ENCODE data around the gene AURKA.
"Not testable (repeated sequence)": the region's sequence is repeated elsewhere in the genome, so short reads cannot be mapped to it uniquely, and the experiment has no call there.

AURKA gene

DNA sequence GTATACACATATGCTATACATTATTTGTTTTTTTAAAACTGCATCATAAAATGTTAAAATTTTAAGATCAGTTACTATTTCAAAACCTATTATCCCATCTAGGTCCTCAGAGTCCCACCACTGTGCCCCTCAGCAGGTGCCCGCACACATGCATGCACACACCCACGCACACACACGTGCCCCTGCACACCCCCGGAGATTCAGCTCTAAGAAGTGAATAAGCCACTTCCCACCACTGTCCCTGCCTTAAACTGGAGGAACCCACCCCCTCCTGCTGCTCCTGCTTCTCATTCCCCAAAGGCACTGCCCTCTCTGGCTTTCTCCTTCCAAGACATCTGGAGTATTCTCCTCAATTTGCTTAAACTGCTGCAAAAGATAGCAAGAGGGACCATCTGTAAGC lies 38.7 kb downstream of the AURKA start:
- DNase-seq: no peak

DNA sequence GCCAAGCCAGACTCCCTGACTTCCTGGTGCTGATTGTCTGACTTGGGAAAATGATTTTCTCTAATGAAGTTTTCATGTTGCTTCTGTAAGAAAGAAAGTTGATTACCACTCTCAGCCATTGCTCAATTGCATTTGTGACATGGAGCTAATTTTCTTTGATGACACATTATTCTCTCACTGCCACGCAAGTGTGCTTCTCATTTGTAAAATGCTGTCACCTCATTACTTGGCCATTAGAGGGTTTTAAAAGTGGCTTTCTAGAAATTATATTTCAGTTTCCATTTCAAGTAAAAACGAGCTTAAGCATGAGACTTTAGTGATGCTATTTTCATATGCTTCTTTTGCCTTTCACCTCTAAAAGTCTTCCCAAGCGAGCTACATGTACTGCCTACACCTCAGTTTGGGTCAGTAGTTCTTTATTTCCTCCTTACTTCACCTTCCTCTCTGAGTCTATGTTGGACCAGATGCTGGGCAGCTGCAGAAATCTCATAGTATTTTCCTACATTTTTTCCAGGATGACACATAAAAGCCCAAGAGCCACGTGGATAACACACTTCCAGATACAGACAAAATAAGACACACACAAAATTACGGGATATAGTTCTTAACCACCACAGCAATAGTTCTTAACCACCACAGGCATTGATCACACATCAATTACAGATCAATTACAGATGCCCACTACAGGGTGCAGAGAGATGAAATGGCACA lies 39.5 kb downstream of the AURKA start:
- no peak for DNase-seq

DNA sequence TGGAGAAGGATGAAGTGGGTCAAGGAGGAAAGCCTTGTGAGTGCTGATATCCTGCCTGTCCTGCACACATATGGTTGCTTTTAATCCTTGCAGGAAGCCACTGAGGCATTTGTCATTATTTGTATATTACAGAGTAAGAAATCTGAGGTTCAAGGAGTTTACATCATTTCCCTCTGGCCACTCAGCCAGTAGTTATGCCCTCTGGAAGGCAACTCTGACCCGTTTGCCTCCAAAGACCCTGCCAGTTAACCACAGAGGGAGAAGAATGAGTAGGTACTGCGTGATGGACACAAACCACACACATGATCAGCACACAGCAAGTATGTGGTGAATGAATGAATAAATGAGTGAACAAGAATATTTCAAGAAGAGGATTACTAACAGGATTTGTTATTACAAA lies 41.2 kb downstream of the AURKA start:
- no peak for DNase-seq

DNA sequence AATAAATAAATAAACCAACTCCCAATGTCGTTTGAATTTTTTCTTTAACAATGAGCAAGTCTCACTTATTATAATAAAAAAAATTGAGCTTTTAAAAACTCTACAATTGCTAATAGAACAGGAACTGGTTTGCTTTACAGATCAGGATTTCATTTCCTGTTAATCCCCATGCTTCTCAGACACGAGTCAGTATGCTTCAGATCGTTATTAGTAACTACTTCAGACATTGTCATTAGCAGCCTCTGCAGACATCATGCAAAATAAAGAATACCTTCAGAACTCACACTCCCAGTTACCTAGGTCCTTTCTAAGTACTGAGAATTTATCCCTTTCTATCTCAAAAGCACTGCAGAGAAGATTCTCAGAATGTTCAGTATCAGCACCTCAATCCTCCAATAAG lies 43.3 kb downstream of the AURKA start:
- DNase-seq: no peak

DNA sequence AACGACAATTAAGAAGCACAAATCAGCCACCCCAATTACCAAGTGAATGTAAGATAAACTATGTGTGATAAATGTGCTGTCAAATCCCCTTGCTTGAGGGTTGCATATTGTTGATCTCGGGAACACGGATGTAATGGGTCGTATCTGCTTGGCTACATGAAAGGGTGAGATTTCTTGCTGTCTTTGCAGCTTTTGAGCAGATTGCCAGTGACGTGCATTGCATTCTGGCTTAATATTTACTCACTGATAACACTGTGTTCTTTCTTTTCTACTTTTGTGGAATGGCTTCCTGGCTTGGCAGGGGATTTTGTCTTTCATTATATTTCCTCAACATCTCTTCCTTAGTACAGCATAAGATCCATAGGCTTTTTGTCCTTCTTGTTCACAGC lies 43.7 kb downstream of the AURKA start:
- no peak for DNase-seq

DNA sequence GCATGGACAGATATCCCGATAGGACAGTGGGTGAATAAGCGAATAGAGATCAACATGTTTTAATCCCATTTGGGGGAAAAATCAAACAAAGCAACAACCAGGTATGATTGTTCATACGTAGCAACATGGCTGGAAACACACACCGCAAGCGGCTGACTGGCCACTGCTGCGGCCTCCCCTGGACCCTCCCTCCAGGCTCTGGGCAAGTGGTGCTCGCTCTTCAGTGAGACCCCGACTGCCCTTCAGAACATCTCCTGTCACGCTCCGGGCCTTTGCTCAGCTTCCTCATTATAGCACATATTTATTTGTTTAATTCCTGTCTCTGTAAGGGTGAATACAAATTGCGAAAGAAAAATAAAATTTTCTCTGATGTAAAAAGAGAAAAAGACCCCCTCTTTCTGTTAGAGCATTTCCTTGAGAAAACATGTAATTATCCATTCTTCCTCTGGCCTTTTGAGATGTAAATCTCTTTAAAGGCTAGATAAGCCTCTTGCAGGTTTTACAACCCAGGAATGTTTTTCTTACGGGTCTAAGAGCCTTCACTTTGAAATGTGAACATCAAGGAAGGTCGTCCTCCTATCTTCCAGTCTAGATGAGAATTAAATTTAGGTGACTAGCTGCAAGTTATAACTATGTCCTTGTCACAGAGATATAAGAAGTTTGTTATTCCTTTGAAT lies 44.2 kb downstream of the AURKA start:
- DNase-seq: no peak

DNA sequence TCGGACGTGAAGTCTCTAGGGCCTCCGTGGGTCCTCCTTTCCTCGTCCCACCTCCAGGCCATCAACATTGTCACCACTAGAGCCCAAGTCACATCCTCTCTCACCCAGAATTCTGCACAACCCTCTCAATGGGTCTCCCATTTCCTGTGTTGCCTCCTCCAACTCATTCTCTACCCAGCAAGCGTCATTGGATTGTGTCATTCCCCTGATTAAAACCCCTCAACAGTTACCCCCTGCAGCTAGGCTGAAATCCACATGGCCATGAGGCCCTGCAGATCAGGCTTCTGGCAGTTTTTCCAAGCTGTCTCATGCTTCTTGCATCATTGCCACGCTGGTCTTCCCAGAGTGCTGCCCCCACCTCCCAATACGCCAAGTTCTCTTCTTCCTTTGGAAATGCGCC lies 46.1 kb downstream of the AURKA start:
- no peak for DNase-seq

DNA sequence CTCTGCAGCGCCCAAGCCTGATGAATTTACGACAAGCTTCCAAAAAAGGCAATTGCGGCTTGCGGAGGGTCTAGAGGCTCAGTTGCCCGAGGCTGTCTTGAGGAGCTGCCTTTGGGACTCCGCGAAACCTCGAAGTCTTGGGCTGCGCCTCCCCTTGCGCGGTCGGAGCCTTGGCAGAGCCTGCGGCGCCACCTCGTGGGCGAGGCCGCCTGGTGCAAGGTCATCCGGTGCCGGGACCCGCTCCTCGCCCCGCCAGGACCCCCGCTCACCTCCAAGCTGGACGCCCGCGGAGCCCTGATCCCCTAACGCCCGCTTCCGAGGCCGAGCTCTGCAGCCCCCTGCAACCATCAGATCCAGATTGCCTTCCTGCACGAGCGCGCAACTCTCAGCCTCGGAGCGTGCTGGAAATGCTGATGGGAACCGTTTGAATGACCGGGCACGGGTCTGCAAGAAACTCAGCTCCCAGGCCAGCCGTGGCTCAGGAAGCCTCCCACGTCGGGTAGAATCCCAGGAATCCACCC lies 48.1 kb downstream of the AURKA start:
- DNase-seq: no peak

DNA sequence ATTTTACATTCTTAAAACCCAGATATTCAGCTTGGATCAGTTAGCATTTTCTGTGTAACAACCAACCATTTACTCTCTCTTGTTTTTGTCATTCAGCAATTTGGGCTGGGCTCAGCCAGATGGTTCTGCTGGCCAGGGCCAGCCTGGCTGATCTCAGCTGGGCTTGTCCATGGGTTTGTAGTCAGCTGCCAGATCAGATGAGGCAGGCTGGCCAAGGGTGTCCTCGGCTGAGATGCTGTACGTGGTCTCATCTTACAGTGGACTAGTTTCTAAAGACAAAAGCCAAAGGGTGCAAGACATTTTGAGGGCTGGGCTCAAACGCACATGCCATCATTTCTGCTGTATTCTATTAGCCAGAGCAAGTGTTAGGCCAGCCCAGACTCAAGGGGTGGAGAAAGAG lies 49.2 kb downstream of the AURKA start:
- DNase-seq: no peak

DNA sequence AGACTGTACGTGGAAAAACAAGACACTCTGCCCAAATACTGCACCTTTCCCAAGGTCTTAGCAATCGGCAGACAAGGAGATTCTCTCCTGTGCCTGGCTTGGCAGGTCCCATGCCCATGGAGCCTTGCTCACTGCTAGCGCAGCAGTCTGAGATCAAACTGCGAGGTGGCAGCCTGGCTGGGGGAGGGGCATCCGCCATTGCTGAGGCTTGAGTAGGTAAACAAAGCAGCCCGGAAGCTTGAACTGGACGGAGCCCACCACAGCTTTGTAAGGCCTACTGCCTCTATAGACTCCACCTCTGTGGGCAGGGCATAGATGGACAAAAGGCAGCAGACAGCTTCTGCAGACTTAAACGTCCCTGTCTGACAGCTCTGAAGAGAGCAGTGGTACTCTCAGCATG lies 55.3 kb downstream of the AURKA start:
- DNase-seq: not testable (repeated sequence)

DNA sequence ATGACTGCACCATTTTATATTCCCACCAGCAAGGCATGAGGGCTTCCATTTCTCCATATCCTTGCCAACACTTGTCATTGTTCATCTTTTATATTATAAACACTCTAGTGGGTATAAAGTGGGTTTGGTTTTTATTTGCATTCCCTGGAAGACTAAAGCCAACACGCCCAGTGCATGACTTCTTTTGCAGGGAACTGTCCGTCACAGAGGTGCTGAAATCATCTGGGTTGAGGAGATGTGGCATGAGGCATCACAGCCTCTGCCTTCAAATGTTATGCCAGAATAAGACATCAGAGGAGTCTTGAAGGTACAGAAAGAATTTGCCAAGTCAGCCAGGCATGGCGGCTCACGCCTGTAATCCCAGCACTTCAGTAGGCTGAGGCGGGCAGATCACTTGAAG lies 63.2 kb downstream of the AURKA start:
- DNase-seq: no peak

DNA sequence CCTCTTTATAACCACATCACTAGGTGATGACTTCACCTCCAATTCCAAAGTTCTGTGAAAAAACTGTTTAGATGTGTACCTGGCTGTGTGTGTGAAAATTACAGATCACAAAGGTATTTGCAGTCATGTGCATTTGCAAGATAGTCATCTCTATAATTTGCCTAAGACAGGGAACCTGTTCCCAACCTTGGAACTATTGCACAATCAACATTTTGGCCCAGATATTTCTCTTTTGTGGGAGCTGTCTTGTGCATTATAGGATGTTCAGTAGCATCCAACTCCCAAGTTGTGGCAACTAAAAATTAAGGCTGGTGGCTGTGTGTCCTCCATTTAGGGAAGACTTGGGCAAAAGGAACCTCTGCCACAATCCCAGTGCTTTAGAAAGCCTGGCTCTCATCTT lies 67.2 kb downstream of the AURKA start:
- no peak for DNase-seq

DNA sequence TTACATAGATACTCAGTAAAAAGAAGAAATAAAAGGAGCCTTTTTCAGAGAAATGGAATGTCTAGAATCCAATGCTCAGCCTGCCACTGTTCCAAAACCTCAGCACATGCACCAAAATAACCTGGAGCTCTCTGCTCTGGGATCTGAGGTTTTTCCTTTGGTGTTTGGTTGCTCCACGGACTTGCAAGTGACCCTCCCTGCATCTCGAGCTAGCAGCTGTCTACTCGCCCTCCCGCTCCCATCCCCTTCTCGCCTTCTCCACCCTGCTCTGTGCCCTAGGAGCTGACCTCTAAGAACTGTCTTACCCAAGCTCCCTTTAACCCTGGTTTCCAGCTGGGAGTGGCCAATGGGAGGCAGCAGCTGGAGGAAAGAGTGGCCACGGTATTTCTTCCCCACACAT lies 68.4 kb downstream of the AURKA start:
- DNase-seq: no peak

DNA sequence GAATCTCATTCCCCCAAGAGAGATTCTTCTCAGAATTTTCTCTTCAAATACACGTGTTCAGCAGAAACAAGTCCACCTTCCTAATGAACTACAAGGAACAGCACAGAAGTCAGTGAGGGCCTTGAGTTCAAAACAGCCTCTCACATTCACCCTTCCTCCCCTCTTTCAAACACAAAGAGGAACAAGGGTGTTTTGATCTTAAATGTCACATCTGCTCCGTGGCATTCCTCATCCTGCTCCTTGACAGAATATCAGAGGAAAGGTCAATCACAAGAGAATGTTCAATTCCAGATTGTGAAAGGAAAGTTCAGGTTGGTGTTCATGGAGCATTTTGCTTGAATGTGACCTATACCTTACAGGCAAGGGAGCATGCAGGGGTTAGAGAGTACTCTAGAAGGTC lies 68.8 kb downstream of the AURKA start:
- DNase-seq: no peak

DNA sequence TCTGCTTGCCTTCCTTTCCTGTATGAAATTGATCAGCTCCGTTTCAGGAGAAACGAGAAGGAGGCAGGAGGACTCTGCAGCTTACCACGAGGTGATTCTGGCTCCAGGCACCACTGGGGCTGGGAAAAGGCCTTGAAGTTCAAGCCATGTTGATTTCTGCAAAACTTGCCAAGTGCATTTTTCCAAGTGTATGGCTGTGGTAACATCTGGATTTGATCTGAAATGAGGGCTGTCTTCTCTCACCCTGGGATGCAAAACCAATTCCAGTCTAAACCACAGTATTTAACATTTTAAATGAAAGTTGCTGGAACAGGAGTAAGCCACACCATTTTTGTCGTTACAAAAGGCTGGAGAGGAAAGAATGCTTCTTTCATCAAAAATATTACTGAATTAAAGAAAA lies 69.3 kb downstream of the AURKA start:
- DNase-seq: no peak
